HEK293 (cell line): ENCODE data around the gene GTF2IRD1.

Source experiments
- CTCF ChIP-seq: fragments of 450-650 bp; formaldehyde crosslinking; IDR thresholded peaks from 2 replicates; pipeline ENCODE4 v1.5.1; 2016; ENCODE audit warnings: missing biosample characterization, missing genetic modification characterization
- EGR2 ChIP-seq: fragments of 450-650 bp; formaldehyde crosslinking; IDR thresholded peaks from 2 replicates; pipeline ENCODE4 v1.5.1; 2016; ENCODE audit warnings: low read depth, missing biosample characterization, missing genetic modification characterization
- PATZ1 ChIP-seq: fragments of 450-650 bp; formaldehyde crosslinking; IDR thresholded peaks from 2 replicates; pipeline ENCODE4 v1.5.1; 2016; ENCODE audit warnings: missing biosample characterization, missing genetic modification characterization
- ZNF274 ChIP-seq, 2 experiments: fragments of 200-500 bp in 1 of 2; fragments of 450-650 bp in 1 of 2; sonication (Bioruptor generic) in 1 of 2; formaldehyde crosslinking in 1 of 2; IDR thresholded peaks; 2 replicates each; pipeline versions ENCODE4 v1.5.1 to v1.6.1; 2014 to 2016; ENCODE audit warnings: borderline replicate concordance in 1 of 2, inconsistent platforms in 1 of 2, low read length in 1 of 2, missing biosample characterization in 1 of 2, missing genetic modification characterization in 1 of 2
- ZNF449 ChIP-seq: fragments of 450-650 bp; formaldehyde crosslinking; IDR thresholded peaks from 2 replicates; pipeline ENCODE4 v1.5.1; 2017; ENCODE audit warnings: missing biosample characterization, mild to moderate bottlenecking, missing genetic modification characterization, moderate library complexity
- ZNF561 ChIP-seq: fragments of 450-650 bp; IDR thresholded peaks from 2 replicates; pipeline ENCODE4 v1.5.1; 2018; ENCODE audit warnings: missing biosample characterization, missing genetic modification characterization, borderline replicate concordance
- ZNF621 ChIP-seq: fragments of 450-650 bp; formaldehyde crosslinking; IDR thresholded peaks from 2 replicates; pipeline ENCODE4 v1.5.1; 2017; ENCODE audit warnings: missing biosample characterization, missing genetic modification characterization
- ZNF629 ChIP-seq: fragments of 450-650 bp; formaldehyde crosslinking; IDR thresholded peaks from 2 replicates; pipeline ENCODE4 v1.5.1; 2017; ENCODE audit warnings: missing biosample characterization, missing genetic modification characterization
- ZNF785 ChIP-seq: fragments of 450-650 bp; formaldehyde crosslinking; IDR thresholded peaks from 2 replicates; pipeline ENCODE4 v1.5.1; 2016; ENCODE audit warnings: missing biosample characterization, missing genetic modification characterization

GRCh38 chr7:74637745-74638144 lies 184.0 kb downstream of the GTF2IRD1 start:
- TF ChIP-seq CTCF (tag by site-specific recombination): no peak
- no peak for TF ChIP-seq ZNF561
- TF ChIP-seq ZNF629 (tag by site-specific recombination): no peak
- no peak for TF ChIP-seq PATZ1 (tag by site-specific recombination)
- TF ChIP-seq ZNF274 (IDR thresholded peaks at IDR 0.05; ENCODE audit: low read length): no peak
- TF ChIP-seq ZNF274 (tag by site-specific recombination; IDR thresholded peaks at IDR 0.05; ENCODE audit: borderline replicate concordance): no peak
- no peak for TF ChIP-seq EGR2
- no peak for TF ChIP-seq ZNF621 (tag by site-specific recombination)
- TF ChIP-seq ZNF785: no peak
- TF ChIP-seq ZNF449 (tag by site-specific recombination): no peak
